Measurements from ENCODE around the gene HOXA10.

HOXA10 gene

DNA sequence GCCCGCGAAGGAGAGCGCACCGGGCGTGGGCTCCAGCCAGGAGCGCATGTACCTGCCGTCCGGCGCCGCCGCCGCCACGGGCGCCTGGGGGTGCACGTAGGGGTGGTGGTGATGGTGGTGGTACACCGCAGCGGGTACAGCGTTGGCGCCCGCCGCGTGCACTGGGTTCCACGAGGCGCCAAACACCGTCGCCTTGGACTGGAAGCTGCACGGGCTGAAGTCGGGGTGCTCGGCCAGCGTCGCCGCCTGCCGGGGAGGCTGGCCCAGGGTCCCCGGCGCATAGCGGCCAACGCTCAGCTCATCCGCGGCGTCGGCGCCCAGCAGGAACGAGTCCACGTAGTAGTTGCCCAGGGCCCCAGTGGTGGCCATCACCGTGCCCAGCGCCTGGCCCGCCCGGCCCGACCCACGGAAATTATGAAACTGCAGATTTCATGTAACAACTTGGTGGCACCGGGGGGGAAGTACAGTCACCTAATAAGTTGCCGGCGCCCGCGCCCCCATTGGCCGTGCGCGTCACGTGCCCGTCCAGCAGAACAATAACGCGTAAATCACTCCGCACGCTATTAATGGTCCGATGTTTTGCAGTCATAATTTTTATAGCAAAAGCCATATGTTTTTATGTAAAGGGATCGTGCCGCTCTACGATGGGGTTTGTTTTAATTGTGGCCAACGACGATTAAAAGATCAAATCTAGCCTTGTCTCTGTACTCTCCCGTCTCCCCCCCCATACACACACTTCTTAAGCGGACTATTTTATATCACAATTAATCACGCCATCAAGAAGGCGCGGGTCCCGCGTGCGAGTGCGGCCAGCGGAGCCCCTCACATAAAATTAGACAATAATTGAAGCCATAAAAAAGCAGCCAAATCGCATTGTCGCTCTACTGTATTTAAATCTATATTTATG is 8.8 kb downstream of the HOXA10 start, which contains the start of gene HOXA9:
HOXA9 (minus strand) TSS at position 449 of the 907 bp plus-strand sequence; CDS start at position 369, 80 bp downstream.
- no peak for DNase-seq (ENCODE audit: low read depth)
- TF ChIP-seq POLR2A (IDR thresholded peaks at IDR 0.05; ENCODE audit: extremely low read depth, insufficient read length) = no peak
- TF ChIP-seq, protein P1, sequence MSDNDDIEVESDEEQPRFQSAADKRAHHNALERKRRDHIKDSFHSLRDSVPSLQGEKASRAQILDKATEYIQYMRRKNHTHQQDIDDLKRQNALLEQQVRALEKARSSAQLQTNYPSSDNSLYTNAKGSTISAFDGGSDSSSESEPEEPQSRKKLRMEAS (IDR thresholded peaks at IDR 0.05; ENCODE audit: low read depth, low read length) = no peak
- TF ChIP-seq MYC (IDR thresholded peaks at IDR 0.05; ENCODE audit: low read depth, low read length) = no peak
- TF ChIP-seq, protein P2, sequence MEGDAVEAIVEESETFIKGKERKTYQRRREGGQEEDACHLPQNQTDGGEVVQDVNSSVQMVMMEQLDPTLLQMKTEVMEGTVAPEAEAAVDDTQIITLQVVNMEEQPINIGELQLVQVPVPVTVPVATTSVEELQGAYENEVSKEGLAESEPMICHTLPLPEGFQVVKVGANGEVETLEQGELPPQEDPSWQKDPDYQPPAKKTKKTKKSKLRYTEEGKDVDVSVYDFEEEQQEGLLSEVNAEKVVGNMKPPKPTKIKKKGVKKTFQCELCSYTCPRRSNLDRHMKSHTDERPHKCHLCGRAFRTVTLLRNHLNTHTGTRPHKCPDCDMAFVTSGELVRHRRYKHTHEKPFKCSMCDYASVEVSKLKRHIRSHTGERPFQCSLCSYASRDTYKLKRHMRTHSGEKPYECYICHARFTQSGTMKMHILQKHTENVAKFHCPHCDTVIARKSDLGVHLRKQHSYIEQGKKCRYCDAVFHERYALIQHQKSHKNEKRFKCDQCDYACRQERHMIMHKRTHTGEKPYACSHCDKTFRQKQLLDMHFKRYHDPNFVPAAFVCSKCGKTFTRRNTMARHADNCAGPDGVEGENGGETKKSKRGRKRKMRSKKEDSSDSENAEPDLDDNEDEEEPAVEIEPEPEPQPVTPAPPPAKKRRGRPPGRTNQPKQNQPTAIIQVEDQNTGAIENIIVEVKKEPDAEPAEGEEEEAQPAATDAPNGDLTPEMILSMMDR (IDR thresholded peaks at IDR 0.05; ENCODE audit: low read depth, low read length) = no peak
- no peak within 1 kb of the TSS for H3K4me3 ChIP-seq (ENCODE audit: low read depth, low read length)

DNA sequence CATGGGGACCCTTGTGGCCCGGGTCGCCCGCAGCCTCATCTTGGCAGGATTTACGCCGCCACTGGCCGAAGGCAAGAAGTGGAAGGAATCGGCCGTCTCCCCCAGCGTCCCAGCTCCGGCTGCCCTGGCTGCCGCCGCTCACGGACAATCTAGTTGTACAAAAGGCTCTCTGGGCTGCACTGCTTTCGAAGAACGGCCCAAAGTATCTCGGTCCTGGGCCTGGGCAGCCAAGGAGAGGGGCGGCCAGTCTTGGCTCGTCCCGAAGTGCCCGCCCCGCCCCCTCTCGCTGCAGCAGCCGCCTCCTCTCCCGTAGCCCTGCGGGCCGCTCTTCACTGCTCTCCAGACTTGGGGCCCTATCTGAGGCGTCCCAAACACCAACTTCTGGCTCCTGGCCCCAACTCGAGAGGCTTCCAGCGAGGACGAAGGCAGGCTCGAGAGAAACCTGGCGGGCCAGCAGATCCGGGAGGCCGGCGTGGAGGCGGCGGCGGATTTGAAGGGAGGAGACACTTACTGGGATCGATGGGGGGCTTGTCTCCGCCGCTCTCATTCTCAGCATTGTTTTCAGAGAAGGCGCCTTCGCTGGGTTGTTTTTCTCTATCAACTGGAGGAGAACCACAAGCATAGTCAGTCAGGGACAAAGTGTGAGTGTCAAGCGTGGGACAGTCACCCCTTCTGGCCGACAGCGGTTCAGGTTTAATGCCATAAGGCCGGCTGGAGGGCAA is 9.6 kb downstream of the HOXA10 start:
- no peak overlapping the region for H3K4me3 ChIP-seq (ENCODE audit: low read depth, low read length)
- TF ChIP-seq, protein P2 (IDR thresholded peaks at IDR 0.05; ENCODE audit: low read depth, low read length) = no peak
- no peak for TF ChIP-seq POLR2A (IDR thresholded peaks at IDR 0.05; ENCODE audit: extremely low read depth, insufficient read length)
- no peak for TF ChIP-seq MYC (IDR thresholded peaks at IDR 0.05; ENCODE audit: low read depth, low read length)
- TF ChIP-seq, protein P1 (IDR thresholded peaks at IDR 0.05; ENCODE audit: low read depth, low read length) = no peak
- DNase-seq (ENCODE audit: low read depth) = no peak

DNA sequence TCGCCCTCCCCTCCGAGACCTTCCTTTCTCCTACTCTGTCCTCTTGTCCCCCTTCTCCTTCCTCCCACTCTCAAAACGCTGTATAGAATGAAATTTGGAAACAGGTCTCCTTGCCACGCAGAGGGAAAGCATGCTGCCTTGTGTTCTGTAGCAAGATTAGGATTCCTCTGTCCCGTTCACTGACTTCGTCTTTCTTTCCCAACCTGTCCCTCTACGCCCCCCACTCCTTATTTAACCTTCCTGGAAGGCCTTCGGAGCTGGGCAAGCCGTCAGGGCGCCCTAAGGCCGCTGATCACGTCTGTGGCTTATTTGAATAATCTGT is 10.1 kb downstream of the HOXA10 start:
- DNase-seq (ENCODE audit: low read depth) = no peak
- no peak overlapping the region for H3K4me3 ChIP-seq (ENCODE audit: low read depth, low read length)
- TF ChIP-seq MYC (IDR thresholded peaks at IDR 0.05; ENCODE audit: low read depth, low read length) (no peak), POLR2A (IDR thresholded peaks at IDR 0.05; ENCODE audit: extremely low read depth, insufficient read length) (no peak)
- TF ChIP-seq, protein P2 (IDR thresholded peaks at IDR 0.05; ENCODE audit: low read depth, low read length) = no peak
- TF ChIP-seq, protein P1 (IDR thresholded peaks at IDR 0.05; ENCODE audit: low read depth, low read length) = no peak

DNA sequence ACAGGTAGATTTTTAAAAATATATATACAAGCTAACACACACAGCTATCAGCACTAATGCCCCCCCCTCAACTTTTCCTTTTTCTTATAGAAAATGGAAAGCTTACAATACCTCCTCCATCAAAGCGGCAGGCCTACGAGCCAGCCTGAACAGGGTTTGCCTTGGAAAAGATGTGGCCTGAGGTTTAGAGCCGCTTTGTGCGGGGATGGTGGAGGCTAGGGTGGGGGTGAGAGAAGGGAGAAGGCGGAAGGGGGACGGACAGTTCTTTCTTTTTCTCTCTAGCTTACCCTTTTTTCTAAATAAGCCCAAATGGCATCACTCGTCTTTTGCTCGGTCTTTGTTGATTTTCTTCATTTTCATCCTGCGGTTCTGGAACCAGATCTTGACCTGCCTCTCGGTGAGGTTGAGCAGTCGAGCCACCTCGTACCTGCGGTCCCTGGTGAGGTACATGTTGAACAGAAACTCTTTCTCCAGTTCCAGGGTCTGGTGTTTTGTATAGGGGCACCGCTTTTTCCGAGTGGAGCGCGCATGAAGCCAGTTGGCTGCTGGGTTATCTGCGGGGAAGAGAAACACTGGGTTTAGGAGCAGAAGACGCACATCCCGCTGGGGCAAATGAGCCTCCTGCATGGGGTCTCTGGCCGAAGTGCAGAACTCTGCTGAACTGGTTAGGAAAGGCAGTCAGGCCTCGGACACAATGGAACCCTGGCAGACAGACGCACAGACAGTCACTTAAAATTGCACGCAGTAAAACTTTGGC is 10.7 kb downstream of the HOXA10 start:
- no peak for DNase-seq (ENCODE audit: low read depth)
- TF ChIP-seq POLR2A (IDR thresholded peaks at IDR 0.05; ENCODE audit: extremely low read depth, insufficient read length) (no peak), MYC (IDR thresholded peaks at IDR 0.05; ENCODE audit: low read depth, low read length) (no peak)
- TF ChIP-seq, protein P1 (IDR thresholded peaks at IDR 0.05; ENCODE audit: low read depth, low read length) = no peak
- TF ChIP-seq, protein P2 (IDR thresholded peaks at IDR 0.05; ENCODE audit: low read depth, low read length) = no peak
- no peak overlapping the region for H3K4me3 ChIP-seq (ENCODE audit: low read depth, low read length)

DNA sequence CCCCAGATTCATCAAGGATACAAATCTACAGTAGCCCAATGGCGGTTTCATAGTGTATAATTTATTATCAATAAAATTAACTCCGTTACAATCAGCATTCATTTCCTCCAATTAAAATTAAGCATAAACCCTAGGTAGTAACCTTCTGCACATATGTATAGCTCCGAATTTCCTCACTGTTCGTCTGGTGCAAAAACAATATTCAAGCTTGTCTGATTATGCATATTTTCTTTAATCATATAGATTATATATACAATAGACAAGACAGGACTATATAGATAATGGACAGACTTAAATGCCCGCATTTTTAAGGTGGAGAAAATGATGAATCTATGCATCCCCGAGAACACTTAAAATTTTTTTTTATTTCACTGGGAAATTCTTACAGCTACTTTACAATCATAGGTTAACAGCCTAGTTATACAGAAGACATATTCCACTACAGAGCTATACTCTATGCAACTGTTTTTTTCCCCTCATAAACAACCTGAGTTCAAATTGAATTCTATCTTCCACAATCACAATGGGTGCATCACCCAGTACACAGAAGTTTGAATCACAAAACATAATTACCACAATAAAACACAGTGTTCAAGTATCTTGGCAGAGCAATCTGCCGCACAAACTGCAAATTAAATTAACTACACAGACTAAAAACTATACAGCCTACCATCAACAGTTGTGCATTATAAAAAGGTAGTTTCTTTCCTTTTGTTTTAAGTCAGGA is 11.4 kb downstream of the HOXA10 start:
- DNase-seq (ENCODE audit: low read depth) = no peak
- TF ChIP-seq, protein P2 (IDR thresholded peaks at IDR 0.05; ENCODE audit: low read depth, low read length) = no peak
- TF ChIP-seq, protein P1 (IDR thresholded peaks at IDR 0.05; ENCODE audit: low read depth, low read length) = no peak
- TF ChIP-seq POLR2A (IDR thresholded peaks at IDR 0.05; ENCODE audit: extremely low read depth, insufficient read length) (no peak), MYC (IDR thresholded peaks at IDR 0.05; ENCODE audit: low read depth, low read length) (no peak)
- H3K4me3 ChIP-seq (ENCODE audit: low read depth, low read length) = no peak overlapping the region
